GM21723 (cell line): ENCODE results near the gene SH3RF1.

Experiments
- ATAC-seq: cut with Tn5 transposase; IDR thresholded peaks from one replicate; pipeline ENCODE4 v1.9.1; 2021; ENCODE audit warnings: mild to moderate bottlenecking, moderate library complexity; ENCODE audit not compliant: unreplicated experiment

The SH3RF1 gene

DNA sequence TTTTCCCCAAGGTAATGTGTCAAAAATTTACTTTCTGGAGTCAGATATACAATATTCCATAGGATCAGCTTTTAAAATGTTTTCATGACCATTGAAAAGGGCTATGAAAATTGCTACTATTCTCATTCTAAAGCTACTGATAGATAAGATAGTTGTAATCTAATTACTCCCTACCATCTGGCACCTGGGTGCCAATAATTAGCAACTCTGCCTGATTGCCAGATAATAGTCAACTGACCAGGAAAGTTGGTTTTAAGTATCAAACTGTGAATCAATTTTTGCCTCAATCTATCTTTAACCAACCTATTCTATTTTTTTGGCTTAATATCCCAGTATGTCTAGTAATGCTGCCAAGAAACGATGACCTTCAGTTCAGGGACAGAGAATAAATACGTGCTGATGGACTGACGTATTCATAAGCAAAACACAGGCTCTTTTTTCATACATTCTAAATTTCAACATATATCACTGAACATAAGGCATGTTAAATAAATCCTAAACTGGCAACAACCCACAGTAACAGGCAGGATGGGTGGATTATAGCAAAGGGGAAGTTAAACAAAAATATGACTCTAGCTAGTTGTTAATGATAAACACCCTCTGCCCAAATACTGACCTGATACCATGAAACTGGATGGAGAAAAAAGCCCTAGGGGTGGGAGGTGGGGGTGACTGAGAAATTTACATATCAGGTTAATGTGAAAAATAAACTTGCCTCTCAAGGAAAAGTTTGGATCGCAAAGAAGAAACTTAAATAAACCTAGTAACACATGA lies 18.2 kb downstream of the SH3RF1 start:
- ATAC-seq: no peak

DNA sequence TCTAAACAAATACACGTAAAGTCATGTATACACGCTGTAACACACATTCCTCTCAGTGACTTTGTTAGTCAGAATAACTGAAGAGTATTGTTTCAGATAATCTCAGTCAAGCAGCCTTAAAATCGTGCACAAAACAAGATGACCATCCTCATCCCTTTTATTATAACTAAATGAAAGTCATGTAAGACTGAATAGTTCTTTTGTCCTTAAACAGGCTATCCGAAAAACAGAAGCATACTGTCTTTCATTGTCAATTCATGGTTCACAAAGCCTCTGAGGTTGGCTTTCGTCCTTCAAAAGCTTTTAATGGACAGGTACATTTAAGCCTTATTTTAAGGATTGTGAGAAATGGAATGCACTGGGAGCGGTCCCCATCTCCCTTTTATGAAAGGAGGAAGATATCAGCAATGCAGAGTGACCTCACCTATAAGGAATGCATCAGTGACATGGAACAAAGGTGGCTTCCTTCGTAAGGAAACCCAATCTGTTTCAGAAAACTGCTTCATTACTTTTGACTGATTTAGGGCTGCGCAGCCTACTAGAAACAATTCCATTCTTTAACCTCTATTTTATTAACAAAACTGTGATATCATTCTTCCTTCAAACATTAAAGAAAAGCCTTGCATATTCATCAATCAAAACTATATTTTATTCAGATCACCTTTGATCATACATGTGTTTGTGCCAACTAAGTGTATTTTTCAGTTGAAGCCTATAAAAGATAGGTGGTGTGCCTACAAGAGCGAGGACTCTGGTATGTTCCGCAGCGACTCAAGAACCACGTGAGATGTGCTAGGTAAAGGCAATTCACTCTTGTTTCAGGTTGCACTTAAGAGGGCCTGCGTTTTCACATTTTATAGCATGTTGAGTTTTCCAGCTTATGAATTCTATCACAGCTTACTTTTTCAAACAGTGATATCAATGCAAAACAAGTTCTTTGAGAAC lies 19.2 kb downstream of the SH3RF1 start:
- ATAC-seq: no peak

GRCh38 chr4:169250796-169251195 lies 20.0 kb downstream of the SH3RF1 start:
- no peak for ATAC-seq

DNA sequence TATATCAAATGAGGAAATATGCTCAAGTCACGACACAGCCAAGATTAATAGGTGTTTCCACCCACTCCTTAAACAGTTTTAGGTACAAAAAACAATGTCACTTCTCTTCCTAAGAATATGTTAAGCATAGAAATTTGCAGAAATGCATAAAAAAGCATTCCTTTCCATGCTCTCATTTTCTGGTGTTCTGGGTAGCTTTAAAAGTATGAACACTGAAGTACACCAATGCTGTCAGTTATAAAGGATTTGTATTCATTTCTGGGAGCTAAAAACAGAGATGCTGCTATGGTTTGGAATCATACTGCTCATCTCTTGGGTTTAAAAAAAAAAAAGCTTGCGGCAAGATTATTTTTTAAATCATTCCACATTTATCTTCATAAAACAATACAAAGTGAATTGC lies 20.8 kb downstream of the SH3RF1 start:
- no peak for ATAC-seq

GRCh38 chr4:169249214-169249973 lies 21.4 kb downstream of the SH3RF1 start:
- ATAC-seq: peak; percentile 54

DNA sequence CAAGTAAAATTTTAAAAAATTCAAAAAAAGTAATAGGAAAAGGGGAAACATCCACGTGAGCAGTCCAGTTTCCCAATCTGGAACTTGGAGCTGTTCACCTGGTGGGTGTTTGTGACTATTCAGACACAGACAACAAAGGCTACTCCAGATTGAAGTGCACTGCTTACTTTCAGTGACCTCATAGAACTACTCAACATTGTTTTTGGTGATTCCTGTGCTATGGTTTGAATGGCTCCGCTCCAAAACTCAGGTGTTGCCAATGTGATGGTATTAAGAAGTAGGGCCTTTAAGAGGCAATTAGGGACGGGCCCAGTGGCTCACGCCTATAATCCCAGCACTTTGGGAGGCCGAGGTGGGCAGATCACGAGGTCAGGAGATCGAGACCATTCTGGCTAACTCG lies 22.1 kb downstream of the SH3RF1 start:
- ATAC-seq: no peak

DNA sequence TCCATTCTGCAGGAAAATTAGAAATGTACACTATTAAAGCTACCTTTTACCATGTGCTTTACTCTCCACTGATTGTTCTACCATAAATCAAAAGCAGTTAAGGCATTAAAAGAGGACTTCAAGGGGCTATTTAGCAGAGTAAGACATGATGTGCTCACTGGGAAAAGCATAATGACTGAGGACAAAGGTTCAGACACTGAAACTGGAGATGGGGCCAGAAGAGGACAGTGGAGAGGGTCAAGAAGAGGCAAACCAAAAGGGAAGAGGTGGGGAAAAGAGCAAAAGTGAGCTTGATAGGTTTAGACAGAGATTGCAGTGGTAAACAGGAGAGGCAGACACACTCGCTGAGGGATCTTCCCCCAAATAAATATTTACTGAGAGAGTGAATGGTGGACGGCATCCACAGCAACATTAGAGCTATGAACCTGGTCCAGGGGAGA lies 23.8 kb downstream of the SH3RF1 start:
- ATAC-seq: no peak

- no peak for ATAC-seq
Observed at GRCh38 chr4:169246279-169246678, 24.5 kb downstream of the SH3RF1 start.

DNA sequence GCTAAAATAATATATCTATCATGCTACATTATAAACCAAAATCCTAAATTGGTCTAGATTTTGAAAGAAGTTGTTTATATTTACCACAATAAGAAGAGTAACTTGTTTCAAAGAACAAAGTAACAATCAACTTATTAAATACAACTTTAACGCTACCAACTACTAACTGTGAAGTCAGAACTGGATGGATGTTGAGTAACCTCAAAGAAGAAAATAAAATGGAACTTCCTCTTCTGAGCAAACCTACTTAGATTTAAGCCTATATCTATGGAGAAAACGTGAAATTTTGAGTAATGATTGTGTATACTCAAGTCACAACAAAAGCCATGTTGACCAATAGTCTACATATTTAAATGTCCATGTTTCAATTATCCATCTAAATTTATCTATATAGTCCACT lies 25.7 kb downstream of the SH3RF1 start:
- no peak for ATAC-seq

- no peak for ATAC-seq
Observed at GRCh38 chr4:169243825-169244609, 26.7 kb downstream of the SH3RF1 start.

DNA sequence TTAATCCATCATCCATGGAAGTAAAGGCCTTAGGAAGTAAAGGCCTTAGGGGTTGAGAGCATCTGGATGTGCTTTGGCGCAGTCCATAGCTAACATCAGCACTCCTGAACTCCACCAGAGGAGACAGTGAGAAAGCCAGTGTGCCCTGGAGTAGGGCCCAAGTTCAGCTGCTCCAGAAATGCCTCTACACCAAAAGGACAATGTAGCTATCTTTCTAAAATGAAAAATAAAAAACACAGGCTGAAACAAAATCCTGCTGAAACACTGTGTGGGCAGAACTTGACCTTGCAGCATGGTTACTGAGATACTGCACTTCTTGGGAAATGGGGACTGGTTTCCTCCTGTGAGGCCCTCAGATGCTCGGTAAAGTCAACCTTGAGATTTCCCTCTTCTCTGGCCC lies 29.3 kb downstream of the SH3RF1 start:
- ATAC-seq: no peak

DNA sequence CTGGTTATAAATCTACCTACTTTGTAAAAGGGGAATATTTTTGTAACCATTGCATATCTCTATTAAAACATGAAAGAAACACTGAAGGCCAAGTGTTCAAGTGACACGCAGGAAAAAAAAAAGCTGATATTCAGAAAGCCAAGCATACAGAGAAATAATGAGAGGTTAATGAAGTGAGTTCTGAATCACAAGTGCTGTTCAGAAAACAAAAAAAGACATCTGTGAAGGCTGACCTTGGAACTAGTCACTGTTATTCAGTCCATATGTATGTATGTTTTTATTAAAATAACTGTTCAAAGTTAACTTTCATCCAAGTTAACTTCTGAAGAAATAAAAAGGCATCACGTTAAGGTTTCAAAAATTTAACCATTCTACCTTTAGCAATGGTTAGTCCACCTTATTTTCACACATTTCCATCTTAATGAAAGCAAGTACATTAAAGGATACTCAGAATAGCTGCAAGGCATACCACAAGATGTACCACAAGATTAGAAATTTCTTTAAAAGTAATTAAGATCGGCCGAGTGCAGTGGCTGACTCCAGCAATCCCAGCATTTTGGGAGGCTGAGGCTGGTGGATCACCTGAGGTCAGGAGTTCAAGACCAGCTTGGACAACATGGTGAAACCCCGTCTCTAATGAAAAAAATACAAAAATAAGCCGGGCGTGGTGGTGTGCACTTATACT lies 31.4 kb downstream of the SH3RF1 start:
- ATAC-seq: no peak

GRCh38 chr4:169238445-169238844 lies 32.3 kb downstream of the SH3RF1 start:
- no peak for ATAC-seq

- ATAC-seq: no peak
Observed at GRCh38 chr4:169236873-169237626, 33.7 kb downstream of the SH3RF1 start.

- no peak for ATAC-seq
Observed at GRCh38 chr4:169236078-169236477, 34.7 kb downstream of the SH3RF1 start.

- no peak for ATAC-seq
Observed at GRCh38 chr4:169234137-169234855, 36.5 kb downstream of the SH3RF1 start.

DNA sequence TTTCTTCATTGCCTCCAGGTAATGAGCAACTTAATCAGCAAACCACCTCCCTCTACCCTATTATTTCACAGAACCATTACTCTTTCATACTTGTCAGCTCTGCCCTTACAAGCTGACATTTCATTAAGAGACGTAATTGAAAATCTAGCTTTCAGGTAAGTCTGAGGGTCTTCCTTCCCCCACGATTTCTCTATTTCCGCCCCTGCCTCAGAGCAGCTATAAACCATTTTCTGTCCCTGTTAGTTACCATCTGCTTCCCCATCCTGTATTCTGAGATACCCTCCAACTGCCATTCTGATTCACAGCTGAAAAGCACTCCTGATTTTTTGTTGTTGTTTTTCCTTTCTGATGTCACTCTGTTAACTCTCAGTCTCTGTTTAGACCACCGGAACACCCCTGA lies 37.1 kb downstream of the SH3RF1 start:
- ATAC-seq: no peak

DNA sequence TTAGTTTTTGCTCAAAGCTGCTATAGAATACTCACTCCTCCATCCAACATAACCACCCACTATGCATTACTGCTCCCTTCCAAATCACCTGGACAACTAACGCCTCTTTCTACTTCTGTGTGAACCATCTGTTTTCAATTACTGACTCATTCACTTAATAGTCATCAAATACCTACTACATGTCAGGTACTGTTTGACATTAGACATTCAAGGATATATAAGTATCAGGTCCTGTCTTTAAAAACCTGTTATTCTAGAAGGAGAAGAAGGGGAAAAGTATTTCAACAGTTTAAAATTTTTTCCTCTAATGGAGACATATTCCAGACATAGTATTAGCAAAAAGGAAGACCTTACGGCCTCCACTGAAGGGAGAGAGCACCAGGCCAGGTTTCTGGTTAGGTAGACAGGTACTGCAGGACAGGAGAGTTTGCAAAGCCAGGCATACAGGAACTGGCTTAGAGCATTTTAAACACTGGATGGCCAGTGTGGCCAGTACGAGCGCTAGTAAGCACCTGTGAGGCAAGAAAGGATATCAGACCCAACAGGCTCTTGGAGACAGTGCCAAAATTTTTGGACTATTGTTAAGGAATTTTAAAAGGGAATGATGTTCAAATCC lies 39.0 kb downstream of the SH3RF1 start:
- no peak for ATAC-seq
